ENCODE results near the gene POT1. TPM values are rescaled to one million over a fixed set of nuclear protein-coding genes. Genes with fewer than 3 reads are reported as not detected.

Gene POT1
- polyA plus RNA-seq, 1 donor: 50.4 TPM

- DNase-seq: no peak
Measured at GRCh38 chr7:124773938-124774337, 155.7 kb downstream of the POT1 start.

DNA sequence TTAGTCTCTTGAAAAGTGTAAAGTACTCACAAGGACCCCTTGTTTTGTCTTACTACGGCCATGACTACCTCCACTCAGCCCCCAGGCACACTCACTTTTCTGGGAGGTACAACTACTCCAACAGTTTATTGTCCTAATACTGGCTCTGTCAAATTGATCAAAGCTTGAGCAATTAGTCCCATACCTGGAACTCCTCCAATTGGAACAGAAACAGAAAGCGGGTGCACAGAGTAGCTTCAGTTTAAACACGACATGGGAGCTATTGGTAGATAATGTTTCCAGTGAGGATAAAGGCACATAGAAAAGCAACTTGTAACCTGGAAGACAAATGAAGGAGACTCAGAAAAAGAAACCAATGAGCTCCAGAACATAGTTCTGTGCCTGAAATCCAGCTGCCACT, 156.3 kb downstream of the POT1 start:
- no peak for DNase-seq

Other genes with a start within 250 kb of the POT1 start
- 2.0 TPM for gene GPR37, start 164.0 kb downstream of the POT1 start, polyA plus RNA-seq (ENCODE audit: insufficient read length)

Data from left kidney (tissue), 2 donors.